HepG2 (cell line): ENCODE data around the gene ZDHHC7. TPM values are rescaled to one million over a fixed set of nuclear protein-coding genes. Genes with fewer than 3 reads are reported as not detected.
A peak's percentile ranks its signal among the peaks of the same experiment; 100 is the strongest.

Experiments used
- DNMT3B ChIP-seq: conservative IDR thresholded peaks from 2 replicates; pipeline ENCODE4 v1.6.1; 2016; ENCODE audit warnings: missing biosample characterization, control low read depth
- MTA1 ChIP-seq: sonication (generic); formaldehyde crosslinking; IDR thresholded peaks from 2 replicates; pipeline ENCODE4 v1.4.0; 2020; ENCODE audit warnings: missing genetic modification reagents, mild to moderate bottlenecking, borderline replicate concordance
- RARG ChIP-seq: sonication (generic); formaldehyde crosslinking; IDR thresholded peaks from 2 replicates; pipeline ENCODE4 v1.4.0; 2020; ENCODE audit warnings: low read depth, mild to moderate bottlenecking, missing genetic modification reagents
- SALL2 ChIP-seq: sonication (generic); formaldehyde crosslinking; IDR thresholded peaks from 2 replicates; pipeline ENCODE4 v1.8.1; 2023; ENCODE audit warnings: mild to moderate bottlenecking, missing genetic modification reagents, inconsistent platforms
- SAP130 ChIP-seq: IDR thresholded peaks from 2 replicates; pipeline ENCODE4 v1.6.1; 2016; ENCODE audit warnings: low read depth
- ZEB1 ChIP-seq: IDR thresholded peaks from 2 replicates; pipeline ENCODE4 v1.6.1; 2012; ENCODE audit warnings: mild to moderate bottlenecking, low read depth, inconsistent platforms; ENCODE audit not compliant: insufficient replicate concordance
- ZNF251 ChIP-seq: sonication (generic); formaldehyde crosslinking; IDR thresholded peaks from 2 replicates; pipeline ENCODE4 v1.9.0; 2021; ENCODE audit warnings: mild to moderate bottlenecking, missing genetic modification reagents
- polyA plus RNA-seq, 8 experiments: library from polyadenylated mRNA; depleted of rRNA in 3 of 8; stranded (reverse) in 7 of 8; unstranded in 1 of 8; fragments of >200 nt; fragmentation: Illumina TruSeq in 4 of 8; extraction: Trizol in 4 of 8; gene quantifications; 2 replicates each; pipeline versions ENCODE4 v1.2.1 to v1.2.3, GENCODE V29; 2011 to 2016; ENCODE audit warnings: low read depth in 4 of 8, missing spikeins in 1 of 8, mixed read lengths in 1 of 8; ENCODE audit not compliant: insufficient read depth in 1 of 8
- total RNA-seq, 5 experiments: library from RNA; depleted of rRNA; stranded (reverse); fragments of >200 nt; fragmentation: Illumina TruSeq; extraction: Trizol; gene quantifications; 2 replicates each; pipeline ENCODE4 v1.2.3, GENCODE V29; 2016; ENCODE audit warnings: low read depth in 1 of 5
- TF ChIP-seq, protein P1 (sequence below): sonication (generic); IDR thresholded peaks from 2 replicates; pipeline ENCODE4 v1.6.1; 2016; ENCODE audit warnings: low read depth, borderline replicate concordance
- TF ChIP-seq, protein P2 (sequence below): sonication (generic); formaldehyde crosslinking; conservative IDR thresholded peaks from 2 replicates; pipeline ENCODE4 v1.4.0; 2020; ENCODE audit warnings: mild to moderate bottlenecking, missing genetic modification reagents, moderate library complexity
- TF ChIP-seq, protein P3 (sequence below): sonication (generic); formaldehyde crosslinking; IDR thresholded peaks from 2 replicates; pipeline ENCODE4 v1.8.0; 2022; ENCODE audit warnings: mild to moderate bottlenecking, missing genetic modification reagents, moderate library complexity
- TF ChIP-seq, protein P4 (sequence below): sonication (generic); formaldehyde crosslinking; IDR thresholded peaks from 2 replicates; pipeline ENCODE4 v1.9.0; 2021; ENCODE audit warnings: missing genetic modification reagents, mild to moderate bottlenecking, borderline replicate concordance

The ZDHHC7 gene
- total and polyA plus RNA-seq, 2 of the 13 experiments (the other 11 are each of a cell fraction or from before 2014, with no cell fraction given): 46.8 to 67.6 TPM

DNA sequence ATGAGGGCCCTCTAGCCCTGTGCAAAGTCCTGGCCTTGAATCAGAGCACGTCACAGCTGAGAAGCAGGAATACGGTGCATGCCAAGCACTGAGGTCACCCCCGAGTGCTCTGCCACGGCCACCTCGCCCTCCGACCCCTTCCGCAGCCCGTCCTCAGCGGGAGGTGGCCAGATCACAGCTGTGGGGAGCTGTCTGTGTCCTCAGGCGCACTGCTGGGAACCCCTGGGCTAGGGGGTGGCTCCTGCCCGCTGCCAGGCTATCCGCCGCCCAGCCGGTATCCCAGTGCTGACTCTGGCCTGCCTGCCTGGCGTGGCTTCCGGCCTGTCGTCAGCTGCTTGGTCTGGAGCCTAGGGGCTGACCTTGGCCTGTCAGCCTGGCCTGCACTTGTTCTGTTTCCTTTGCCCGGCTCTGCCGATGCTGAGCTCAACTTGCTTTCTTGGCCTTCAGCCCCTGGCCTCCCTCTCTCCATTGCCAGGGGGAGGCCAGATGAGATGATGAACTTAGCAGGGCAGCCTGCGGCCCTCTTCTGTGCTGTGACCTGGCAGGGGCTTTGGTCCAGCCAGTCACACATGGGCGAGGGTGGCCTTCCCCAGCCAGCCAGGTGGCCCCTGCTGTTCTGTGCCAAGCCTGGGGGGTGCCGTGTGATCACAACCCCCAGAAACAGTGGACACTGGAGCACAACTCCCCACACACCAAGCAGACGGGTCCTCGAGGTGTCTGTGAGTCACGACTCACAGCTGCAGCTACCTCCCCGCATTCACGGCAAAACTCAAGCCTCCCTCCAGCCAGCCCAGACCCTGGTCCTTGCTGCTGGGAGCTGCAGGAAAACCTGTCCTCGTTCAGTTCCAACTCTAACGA lies 77.3 kb downstream of the ZDHHC7 start (continued):
- TF ChIP-seq DNMT3B (CRISPR knock-in tag) (no peak; the same call in 1 of the 2 replicates), ZEB1 (no peak), RARG (CRISPR knock-in tag) (no peak), SAP130 (CRISPR knock-in tag) (peak; percentile 93), MTA1 (peak; percentile 94), ZNF251 (CRISPR knock-in tag) (no peak), SALL2 (CRISPR knock-in tag) (0 out of 2 replicates have a peak, but pooled peaks have one; percentile 53)
- TF ChIP-seq, protein P1, sequence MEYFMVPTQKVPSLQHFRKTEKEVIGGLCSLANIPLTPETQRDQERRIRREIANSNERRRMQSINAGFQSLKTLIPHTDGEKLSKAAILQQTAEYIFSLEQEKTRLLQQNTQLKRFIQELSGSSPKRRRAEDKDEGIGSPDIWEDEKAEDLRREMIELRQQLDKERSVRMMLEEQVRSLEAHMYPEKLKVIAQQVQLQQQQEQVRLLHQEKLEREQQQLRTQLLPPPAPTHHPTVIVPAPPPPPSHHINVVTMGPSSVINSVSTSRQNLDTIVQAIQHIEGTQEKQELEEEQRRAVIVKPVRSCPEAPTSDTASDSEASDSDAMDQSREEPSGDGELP: peak; percentile 95
- TF ChIP-seq, protein P2, sequence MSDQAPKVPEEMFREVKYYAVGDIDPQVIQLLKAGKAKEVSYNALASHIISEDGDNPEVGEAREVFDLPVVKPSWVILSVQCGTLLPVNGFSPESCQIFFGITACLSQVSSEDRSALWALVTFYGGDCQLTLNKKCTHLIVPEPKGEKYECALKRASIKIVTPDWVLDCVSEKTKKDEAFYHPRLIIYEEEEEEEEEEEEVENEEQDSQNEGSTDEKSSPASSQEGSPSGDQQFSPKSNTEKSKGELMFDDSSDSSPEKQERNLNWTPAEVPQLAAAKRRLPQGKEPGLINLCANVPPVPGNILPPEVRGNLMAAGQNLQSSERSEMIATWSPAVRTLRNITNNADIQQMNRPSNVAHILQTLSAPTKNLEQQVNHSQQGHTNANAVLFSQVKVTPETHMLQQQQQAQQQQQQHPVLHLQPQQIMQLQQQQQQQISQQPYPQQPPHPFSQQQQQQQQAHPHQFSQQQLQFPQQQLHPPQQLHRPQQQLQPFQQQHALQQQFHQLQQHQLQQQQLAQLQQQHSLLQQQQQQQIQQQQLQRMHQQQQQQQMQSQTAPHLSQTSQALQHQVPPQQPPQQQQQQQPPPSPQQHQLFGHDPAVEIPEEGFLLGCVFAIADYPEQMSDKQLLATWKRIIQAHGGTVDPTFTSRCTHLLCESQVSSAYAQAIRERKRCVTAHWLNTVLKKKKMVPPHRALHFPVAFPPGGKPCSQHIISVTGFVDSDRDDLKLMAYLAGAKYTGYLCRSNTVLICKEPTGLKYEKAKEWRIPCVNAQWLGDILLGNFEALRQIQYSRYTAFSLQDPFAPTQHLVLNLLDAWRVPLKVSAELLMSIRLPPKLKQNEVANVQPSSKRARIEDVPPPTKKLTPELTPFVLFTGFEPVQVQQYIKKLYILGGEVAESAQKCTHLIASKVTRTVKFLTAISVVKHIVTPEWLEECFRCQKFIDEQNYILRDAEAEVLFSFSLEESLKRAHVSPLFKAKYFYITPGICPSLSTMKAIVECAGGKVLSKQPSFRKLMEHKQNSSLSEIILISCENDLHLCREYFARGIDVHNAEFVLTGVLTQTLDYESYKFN: 0 out of 2 replicates have a peak, but pooled peaks have one; percentile 39
- TF ChIP-seq, protein P3, sequence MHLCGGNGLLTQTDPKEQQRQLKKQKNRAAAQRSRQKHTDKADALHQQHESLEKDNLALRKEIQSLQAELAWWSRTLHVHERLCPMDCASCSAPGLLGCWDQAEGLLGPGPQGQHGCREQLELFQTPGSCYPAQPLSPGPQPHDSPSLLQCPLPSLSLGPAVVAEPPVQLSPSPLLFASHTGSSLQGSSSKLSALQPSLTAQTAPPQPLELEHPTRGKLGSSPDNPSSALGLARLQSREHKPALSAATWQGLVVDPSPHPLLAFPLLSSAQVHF (CRISPR knock-in tag): no peak
- TF ChIP-seq, protein P4, sequence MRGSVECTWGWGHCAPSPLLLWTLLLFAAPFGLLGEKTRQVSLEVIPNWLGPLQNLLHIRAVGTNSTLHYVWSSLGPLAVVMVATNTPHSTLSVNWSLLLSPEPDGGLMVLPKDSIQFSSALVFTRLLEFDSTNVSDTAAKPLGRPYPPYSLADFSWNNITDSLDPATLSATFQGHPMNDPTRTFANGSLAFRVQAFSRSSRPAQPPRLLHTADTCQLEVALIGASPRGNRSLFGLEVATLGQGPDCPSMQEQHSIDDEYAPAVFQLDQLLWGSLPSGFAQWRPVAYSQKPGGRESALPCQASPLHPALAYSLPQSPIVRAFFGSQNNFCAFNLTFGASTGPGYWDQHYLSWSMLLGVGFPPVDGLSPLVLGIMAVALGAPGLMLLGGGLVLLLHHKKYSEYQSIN: no peak
